ENCODE results near the gene REM1.

DNA sequence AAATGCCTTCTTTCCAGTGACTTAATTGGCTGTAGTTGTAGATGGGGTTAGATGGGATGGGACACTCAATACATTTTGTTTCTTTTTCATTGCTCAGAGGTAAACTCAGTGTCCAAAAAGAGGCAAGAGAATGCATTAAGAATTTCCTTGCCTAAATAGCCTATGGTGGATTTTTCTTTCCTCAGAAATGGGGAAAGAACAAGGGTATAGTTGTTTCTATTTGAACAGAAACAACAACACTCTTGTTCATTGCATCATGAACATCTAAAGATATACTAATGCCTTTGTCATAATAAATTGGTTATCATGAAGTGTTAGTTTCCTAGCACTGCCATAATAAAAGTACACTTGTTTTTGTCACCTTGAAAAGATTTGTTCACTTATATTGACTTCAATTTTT lies 49.3 kb upstream of the REM1 start:
- TF ChIP-seq CTCF (IDR thresholded peaks at IDR 0.05; ENCODE audit: low read depth, low read length, poor library complexity, severe bottlenecking) (no peak), EZH2phosphoT487 (IDR thresholded peaks at IDR 0.05; ENCODE audit: borderline replicate concordance, low read length) (no peak)

Measured in DOHH2 (cell line).